GM12875 (cell line): ENCODE results near the gene PDE6B.

Experiments used
- H3K4me3 ChIP-seq: one replicate; pipeline ENCODE4 v1.5.1; 2011; ENCODE audit warnings: low read depth, low read length, control low read depth
- CTCF ChIP-seq: IDR thresholded peaks from 2 replicates; pipeline ENCODE4 v1.5.1; 2011; ENCODE audit warnings: low read depth, mild to moderate bottlenecking, control low read depth, inconsistent platforms, low read length, moderate library complexity, borderline replicate concordance; ENCODE audit not compliant: insufficient read depth

The PDE6B gene

GRCh38 chr4:661881-662761 lies 36.7 kb downstream of the PDE6B start:
- no peak for TF ChIP-seq CTCF
- H3K4me3 ChIP-seq, result no peak overlapping the region

- TF ChIP-seq CTCF, result no peak
- no peak overlapping the region for H3K4me3 ChIP-seq
Observed at GRCh38 chr4:663046-663437, 37.7 kb downstream of the PDE6B start.

- no peak overlapping the region for H3K4me3 ChIP-seq
- TF ChIP-seq CTCF, result no peak
Observed at GRCh38 chr4:663438-664428, 38.4 kb downstream of the PDE6B start.

- TF ChIP-seq CTCF, result no peak
- H3K4me3 ChIP-seq, result no peak overlapping the region
Observed at GRCh38 chr4:664713-665231, 39.4 kb downstream of the PDE6B start.

GRCh38 chr4:665381-665750 lies 40.0 kb downstream of the PDE6B start:
- no peak overlapping the region for H3K4me3 ChIP-seq
- no peak for TF ChIP-seq CTCF

GRCh38 chr4:665751-666435 lies 40.5 kb downstream of the PDE6B start:
- TF ChIP-seq CTCF, result no peak
- H3K4me3 ChIP-seq, result no peak overlapping the region
